K562 (cell line): ENCODE results near the gene A1CF. TPM values are rescaled to one million over a fixed set of nuclear protein-coding genes. Genes with fewer than 3 reads are reported as not detected.

Experiments used
- ATAC-seq: fragments of 200-7000 bp; cut with Tn5 transposase; 3 replicates; pipeline ENCODE4 v1.9.1; 2020; ENCODE audit warnings: moderate library complexity
- BruUV-seq: library from RNA; stranded (reverse); fragments of 400-500 nt; replicated peaks from 2 replicates; lab custom pipeline; 2021; lab: Mats Ljungman, UMichigan
- CTCF ChIA-PET: fragments of 300-600 bp; formaldehyde crosslinking; extraction: SDS; loops from one replicate; lab custom pipeline; 2021; ENCODE audit warnings: low intra/inter-chr PET ratio; lab: Yijun Ruan, JAX
- POLR2A ChIA-PET: fragments of 300-600, 350-650 bp; sonication (Branson Sonifier 250); formaldehyde crosslinking; extraction: SDS; loops from one replicate; lab custom pipeline; 2021; ENCODE audit warnings: antibody characterized with exemption, inconsistent platforms; lab: Yijun Ruan, JAX
- DNase-seq, 4 experiments: peaks; one replicate each; pipeline versions ENCODE4 v3.0.0 to v3.0.0-alpha.2; 2011 to 2018; ENCODE audit warnings: low spot score in 3 of 4, mixed read lengths in 3 of 4; ENCODE audit errors: extremely low read depth in 1 of 4
- FAIRE-seq: peaks from 2 replicates; lab custom pipeline; 2011; peaks lifted over from hg19 to GRCh38; lab: Jason Lieb, UNC
- H2AFZ ChIP-seq: 2 replicates; pipeline ENCODE4 v1.6.0; 2011; ENCODE audit warnings: low read depth, low read length, control low read depth, inconsistent platforms
- H3K27ac ChIP-seq: fragments of 200-600 bp; 3 replicates; pipeline ENCODE4 v1.8.0; 2011; ENCODE audit warnings: low read depth, mild to moderate bottlenecking, control low read depth, inconsistent platforms, low read length, moderate library complexity, mixed read lengths; ENCODE audit errors: extremely low read depth
- H3K27me3 ChIP-seq, 2 experiments: fragments of 300-600 bp in 1 of 2; 2 replicates in 1 of 2; 3 replicates in 1 of 2; pipeline versions ENCODE4 v1.6.0 to v1.8.0; 2011; ENCODE audit warnings: inconsistent platforms in 2 of 2, low read length in 2 of 2, mild to moderate bottlenecking in 1 of 2, mixed read lengths in 1 of 2, moderate library complexity in 1 of 2; ENCODE audit not compliant: control insufficient read depth in 2 of 2, insufficient read depth in 2 of 2
- H3K36me3 ChIP-seq: fragments of 300-600 bp; 3 replicates; pipeline ENCODE4 v1.8.0; 2011; ENCODE audit warnings: mild to moderate bottlenecking, low read length, inconsistent platforms; ENCODE audit not compliant: control insufficient read depth, insufficient read depth
- H3K4me1 ChIP-seq, 2 experiments: fragments of 200-600 bp in 1 of 2; replicated peaks in 1 of 2; 2 replicates in 1 of 2; 3 replicates in 1 of 2; pipeline versions ENCODE4 v1.5.1 to v1.8.0; 2011; ENCODE audit warnings: inconsistent platforms in 2 of 2, low read length in 2 of 2, mild to moderate bottlenecking in 1 of 2, mixed read lengths in 1 of 2, moderate library complexity in 1 of 2; ENCODE audit not compliant: control insufficient read depth in 2 of 2, insufficient read depth in 2 of 2
- H3K4me2 ChIP-seq: 2 replicates; pipeline ENCODE4 v1.6.1; 2011; ENCODE audit warnings: low read length, control low read depth, inconsistent platforms, mixed read lengths; ENCODE audit not compliant: insufficient read depth
- H3K4me3 ChIP-seq: fragments of 200-600 bp; sonication (generic), shearing (Covaris generic); 2 replicates; pipeline ENCODE4 v1.5.1; 2016; ENCODE audit warnings: control low read depth, inconsistent platforms
- H3K79me2 ChIP-seq: fragments of 200-600 bp; 3 replicates; pipeline ENCODE4 v1.8.0; 2011; ENCODE audit warnings: low read length, inconsistent platforms; ENCODE audit not compliant: control insufficient read depth, insufficient read depth
- H3K9ac ChIP-seq, 2 experiments: 2 replicates each; pipeline versions ENCODE4 v1.6.0 to v1.6.1; 2011; ENCODE audit warnings: low read depth in 2 of 2, low read length in 2 of 2, control low read depth in 1 of 2, inconsistent platforms in 1 of 2, mild to moderate bottlenecking in 1 of 2, mixed read lengths in 1 of 2; ENCODE audit not compliant: insufficient read depth in 1 of 2
- H3K9me1 ChIP-seq: one replicate; pipeline ENCODE4 v1.6.0; 2011; ENCODE audit warnings: inconsistent platforms, mild to moderate bottlenecking, low read length, moderate library complexity; ENCODE audit not compliant: control insufficient read depth, insufficient read depth
- H3K9me3 ChIP-seq: replicated peaks from 2 replicates; pipeline ENCODE4 v1.5.1; 2011; ENCODE audit warnings: low read depth, low read length, inconsistent platforms; ENCODE audit not compliant: control insufficient read depth, insufficient read depth
- H4K20me1 ChIP-seq: replicated peaks from 2 replicates; pipeline ENCODE4 v1.6.1; 2011; ENCODE audit warnings: low read length, inconsistent platforms, mixed read lengths; ENCODE audit not compliant: control insufficient read depth, insufficient read depth
- CEBPB ChIP-seq: fragments of 450-650 bp; IDR thresholded peaks from 2 replicates; pipeline ENCODE4 v1.6.1; 2016; ENCODE audit warnings: missing genetic modification characterization, missing compliant biosample characterization
- HDAC2 ChIP-seq: fragments of 450-650 bp; IDR thresholded peaks from 2 replicates; pipeline ENCODE4 v1.6.1; 2016; ENCODE audit warnings: mild to moderate bottlenecking
- HDAC3 ChIP-seq: fragments of 450-650 bp; IDR thresholded peaks from 2 replicates; pipeline ENCODE4 v1.6.1; 2018; ENCODE audit warnings: borderline replicate concordance, mild to moderate bottlenecking, moderate library complexity; ENCODE audit not compliant: partially characterized antibody
- HSF4 ChIP-seq: fragments of 250-450 bp; sonication (Bioruptor Pico); IDR thresholded peaks from 2 replicates; pipeline ENCODE4 v2.1.2; 2022; ENCODE audit warnings: mild to moderate bottlenecking, moderate library complexity, borderline replicate concordance
- MCM2 ChIP-seq: fragments of 450-650 bp; IDR thresholded peaks from 2 replicates; pipeline ENCODE4 v1.6.1; 2017; ENCODE audit warnings: low read depth, mild to moderate bottlenecking
- PRMT5 ChIP-seq: sonication (generic); formaldehyde crosslinking; IDR thresholded peaks from 2 replicates; pipeline ENCODE4 v1.5.0; 2020; ENCODE audit warnings: missing genetic modification reagents
- RAD21 ChIP-seq, 2 experiments: fragments of 250-450 bp in 1 of 2; fragments of 450-650 bp in 1 of 2; sonication (Bioruptor Pico) in 1 of 2; formaldehyde crosslinking in 1 of 2; IDR thresholded peaks in 1 of 2; conservative IDR thresholded peaks in 1 of 2; 2 replicates each; pipeline versions ENCODE4 v1.4.0 to v1.8.0; 2020 to 2022; ENCODE audit warnings: mild to moderate bottlenecking in 2 of 2, moderate library complexity in 1 of 2
- SRSF1 ChIP-seq: fragments of 200-400 bp; formaldehyde crosslinking; IDR thresholded peaks from 2 replicates; pipeline ENCODE4 v1.6.1; 2017; ENCODE audit warnings: mild to moderate bottlenecking, low read depth, low read length, moderate library complexity
- STAT5B ChIP-seq: fragments of 250-450 bp; sonication (Bioruptor Pico); IDR thresholded peaks from 2 replicates; pipeline ENCODE4 v1.8.0; 2021; ENCODE audit warnings: mild to moderate bottlenecking, inconsistent platforms
- TCF7L2 ChIP-seq: fragments of 150-350 bp; IDR thresholded peaks from 2 replicates; pipeline ENCODE4 v1.6.1; 2016; ENCODE audit warnings: low read depth, mild to moderate bottlenecking, low read length, moderate library complexity
- ZKSCAN1 ChIP-seq: fragments of 150-350 bp; IDR thresholded peaks from 2 replicates; pipeline ENCODE4 v1.6.1; 2016; ENCODE audit warnings: low read depth, low read length
- ZNF175 ChIP-seq: fragments of 200-800 bp; sonication (Bioruptor generic); IDR thresholded peaks from 2 replicates; pipeline ENCODE4 v1.6.1; 2016; ENCODE audit warnings: low read depth, mild to moderate bottlenecking, missing genetic modification characterization, missing compliant biosample characterization
- ZNF354B ChIP-seq: fragments of 250-450 bp; sonication (Bioruptor Pico); IDR thresholded peaks from 2 replicates; pipeline ENCODE4 v1.4.0; 2020
- ZNF507 ChIP-seq: conservative IDR thresholded peaks from 2 replicates; pipeline ENCODE4 v1.6.1; 2017; ENCODE audit warnings: missing genetic modification characterization, missing compliant biosample characterization
- ZNF707 ChIP-seq: fragments of 250-450 bp; sonication (Bioruptor Pico); conservative IDR thresholded peaks from 2 replicates; pipeline ENCODE4 v1.8.0; 2022; ENCODE audit warnings: inconsistent platforms, mild to moderate bottlenecking, moderate library complexity
- WGBS: fragments of 100-300 bp; shearing (Covaris generic); methylation state at CpG from one replicate; pipeline ENCODE4 v1.1.6; 2016; ENCODE audit warnings: low coverage, mixed read lengths; ENCODE audit not compliant: insufficient coverage; ENCODE audit errors: missing lambda C conversion rate; 5-methylcytosine and 5-hydroxymethylcytosine counted together
- in situ Hi-C: fragments of 300-500 bp; cut with MboI; formaldehyde crosslinking; loops from 4 replicates; pipeline ENCODE4 v1.15.0; 2018; ENCODE audit warnings: inconsistent platforms, mixed read lengths
- intact Hi-C: fragments of 100-400 bp; cut with micrococcal nuclease; formaldehyde crosslinking; loops from 2 replicates; pipeline ENCODE4 v1.14.2; 2022
- polyA plus RNA-seq, 8 experiments: library from polyadenylated mRNA; depleted of rRNA in 4 of 8; stranded (reverse) in 5 of 8; unstranded in 3 of 8; fragments of >200 nt; fragmentation: Nextera tagmentation in 2 of 8; fragmentation: Illumina TruSeq in 1 of 8; extraction: Ambion mirVana in 2 of 8; extraction: Trizol in 1 of 8; gene quantifications; 2 replicates each; pipeline versions ENCODE4 v1.2.1 to v1.2.3, GENCODE V29; 2011 to 2014; ENCODE audit warnings: inconsistent platforms in 1 of 8, missing spikeins in 1 of 8
- total RNA-seq, 7 experiments: library from RNA; depleted of rRNA in 6 of 7; stranded (reverse); fragments of >200 nt in 6 of 7; fragmentation: Illumina TruSeq in 2 of 7; extraction: Trizol in 2 of 7; gene quantifications; 2 replicates each; pipeline versions ENCODE4 v1.2.1 to v1.2.3, GENCODE V29; 2011 to 2021; ENCODE audit warnings: low replicate concordance in 1 of 7
- TF ChIP-seq, protein P1 (sequence below): fragments of 250-450 bp; sonication (Bioruptor Pico); IDR thresholded peaks from 2 replicates; pipeline ENCODE4 v1.9.0; 2021; ENCODE audit warnings: mild to moderate bottlenecking, inconsistent platforms

A1CF gene
- total and polyA plus RNA-seq, 9 of the 15 experiments (the other 6 are each of a cell fraction or from before 2014, with no cell fraction given) = 0.11 TPM; not detected in 8

DNA sequence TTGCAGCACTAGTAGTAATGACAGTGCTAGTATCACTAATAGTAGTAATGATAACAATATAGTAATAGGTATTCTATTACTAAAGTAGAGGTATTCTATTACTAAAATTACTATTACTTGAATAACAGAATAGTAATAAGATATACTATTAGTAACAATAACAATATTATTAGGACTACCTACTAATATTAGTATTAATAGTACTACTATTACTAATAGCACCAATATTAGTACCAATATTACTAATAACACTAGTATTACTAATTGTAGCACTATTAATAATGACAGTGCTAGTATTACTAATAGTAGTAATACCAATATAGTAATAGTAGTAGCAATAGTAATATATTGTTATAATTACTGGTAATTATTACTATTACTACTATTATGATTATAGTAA, 24.1 kb downstream of the A1CF start (continued):
- TF ChIP-seq ZNF507 (tag) (no peak), SRSF1 (no peak), HSF4 (CRISPR knock-in tag) (no peak)

- under 1% methylated on average over 5 of the region's 5 CpGs for WGBS
- CTCF ChIA-PET = no interaction called here
- TF ChIP-seq STAT5B (no peak), ZNF354B (CRISPR knock-in tag) (no peak), HDAC2 (no peak), CEBPB (no peak), ZNF175 (CRISPR knock-in tag) (no peak), RAD21 (CRISPR knock-in tag; conservative IDR thresholded peaks at IDR 0.05 in 1 of 2, IDR thresholded peaks at IDR 0.05 in 1 of 2) (no peak), TCF7L2 (no peak), ZNF707 (CRISPR knock-in tag) (no peak), ZKSCAN1 (no peak), PRMT5 (CRISPR knock-in tag) (no peak), HDAC3 (no peak), MCM2 (no peak)
- TF ChIP-seq, protein P1, sequence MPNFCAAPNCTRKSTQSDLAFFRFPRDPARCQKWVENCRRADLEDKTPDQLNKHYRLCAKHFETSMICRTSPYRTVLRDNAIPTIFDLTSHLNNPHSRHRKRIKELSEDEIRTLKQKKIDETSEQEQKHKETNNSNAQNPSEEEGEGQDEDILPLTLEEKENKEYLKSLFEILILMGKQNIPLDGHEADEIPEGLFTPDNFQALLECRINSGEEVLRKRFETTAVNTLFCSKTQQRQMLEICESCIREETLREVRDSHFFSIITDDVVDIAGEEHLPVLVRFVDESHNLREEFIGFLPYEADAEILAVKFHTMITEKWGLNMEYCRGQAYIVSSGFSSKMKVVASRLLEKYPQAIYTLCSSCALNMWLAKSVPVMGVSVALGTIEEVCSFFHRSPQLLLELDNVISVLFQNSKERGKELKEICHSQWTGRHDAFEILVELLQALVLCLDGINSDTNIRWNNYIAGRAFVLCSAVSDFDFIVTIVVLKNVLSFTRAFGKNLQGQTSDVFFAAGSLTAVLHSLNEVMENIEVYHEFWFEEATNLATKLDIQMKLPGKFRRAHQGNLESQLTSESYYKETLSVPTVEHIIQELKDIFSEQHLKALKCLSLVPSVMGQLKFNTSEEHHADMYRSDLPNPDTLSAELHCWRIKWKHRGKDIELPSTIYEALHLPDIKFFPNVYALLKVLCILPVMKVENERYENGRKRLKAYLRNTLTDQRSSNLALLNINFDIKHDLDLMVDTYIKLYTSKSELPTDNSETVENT (CRISPR knock-in tag) = no peak
Measured at GRCh38 chr10:50857579-50857978, 27.8 kb downstream of the A1CF start.

More at GRCh38 chr10:50857579-50857978, 27.8 kb downstream of the A1CF start:
- Histone ChIP-seq H3K36me3 (no peaks in the 10 kb centered on the region), H2AFZ (no peak overlapping the region), H3K79me2 (no peaks in the 10 kb centered on the region), H4K20me1 (no peaks in the 10 kb centered on the region), H3K27ac (no peak overlapping the region), H3K4me1 (no peaks in the 10 kb centered on the region), H3K9me1 (no peaks in the 10 kb centered on the region), H3K9ac (no peak overlapping the region), H3K9me3 (no peaks in the 10 kb centered on the region), H3K4me3 (no peak overlapping the region), H3K27me3 (no peaks in the 10 kb centered on the region), H3K4me2 (no peak overlapping the region)
- in situ Hi-C loops = no loop called here
- ATAC-seq (no peak), DNase-seq (no peak), FAIRE-seq (no peak)
- no TSS peak for BruUV-seq
- POLR2A ChIA-PET = no interaction called here
- intact Hi-C loops = no loop called here
